IMR-90 (cell line): ENCODE data around the gene HMOX2. TPM values are rescaled to one million over a fixed set of nuclear protein-coding genes. Genes with fewer than 3 reads are reported as not detected.

Experiments used
- ATAC-seq: fragments of 200-7000 bp; cut with Tn5 transposase; 2 replicates; pipeline ENCODE4 v1.9.1; 2020; ENCODE audit warnings: low read depth, mild to moderate bottlenecking, moderate library complexity
- BruUV-seq: library from RNA; stranded (reverse); fragments of 400-500 nt; replicated peaks from 2 replicates; lab custom pipeline; 2021; lab: Mats Ljungman, UMichigan
- CTCF ChIA-PET: fragments of 300-600 bp; formaldehyde crosslinking; extraction: SDS; loops from one replicate; lab custom pipeline; 2021; ENCODE audit warnings: antibody characterized with exemption; lab: Yijun Ruan, JAX
- POLR2A ChIA-PET: fragments of 300-600 bp; sonication (Branson Sonifier 250); formaldehyde crosslinking; loops from one replicate; lab custom pipeline; 2022; ENCODE audit warnings: antibody characterized with exemption; ENCODE audit not compliant: unreplicated experiment; lab: Charles Lee
- DNase-seq: peaks from one replicate; pipeline ENCODE4 v3.0.0; 2013
- H2AFZ ChIP-seq: replicated peaks from 2 replicates; pipeline ENCODE3; 2013; ENCODE audit warnings: low read length, mild to moderate bottlenecking; ENCODE audit not compliant: poor library complexity
- H2AK5ac ChIP-seq: 2 replicates; pipeline ENCODE4 v1.6.1; 2013; ENCODE audit warnings: low read depth, low read length, inconsistent platforms
- H2AK9ac ChIP-seq: replicated peaks from 2 replicates; pipeline ENCODE3; 2013; ENCODE audit warnings: mild to moderate bottlenecking, low read depth, low read length, moderate library complexity; ENCODE audit not compliant: poor library complexity
- H2BK120ac ChIP-seq: 2 replicates; pipeline ENCODE4 v1.6.1; 2013; ENCODE audit warnings: low read depth, low read length, inconsistent platforms
- H2BK15ac ChIP-seq: 3 replicates; pipeline ENCODE4 v1.6.1; 2013; ENCODE audit warnings: low read depth, low read length, inconsistent platforms
- H2BK20ac ChIP-seq: 2 replicates; pipeline ENCODE4 v1.6.1; 2013; ENCODE audit warnings: low read depth, mild to moderate bottlenecking, inconsistent platforms, low read length, moderate library complexity
- H2BK5ac ChIP-seq: 2 replicates; pipeline ENCODE4 v1.6.1; 2013; ENCODE audit warnings: mild to moderate bottlenecking, low read depth, low read length, inconsistent platforms; ENCODE audit not compliant: poor library complexity, severe bottlenecking
- H3K14ac ChIP-seq: replicated peaks from 2 replicates; pipeline ENCODE4 v1.6.1; 2013; ENCODE audit warnings: low read depth, low read length, inconsistent platforms
- H3K18ac ChIP-seq: 2 replicates; pipeline ENCODE4 v1.6.1; 2013; ENCODE audit warnings: low read depth, low read length, control low read depth
- H3K23ac ChIP-seq: 2 replicates; pipeline ENCODE4 v1.6.1; 2013; ENCODE audit warnings: low read depth, low read length, inconsistent platforms
- H3K27ac ChIP-seq: 2 replicates; pipeline ENCODE4 v1.5.1; 2013; ENCODE audit warnings: mild to moderate bottlenecking, control low read depth, low read length; ENCODE audit not compliant: insufficient read depth
- H3K27me3 ChIP-seq: 2 replicates; pipeline ENCODE4 v1.6.1; 2013; ENCODE audit warnings: low read length; ENCODE audit not compliant: control insufficient read depth, insufficient read depth
- H3K36me3 ChIP-seq: 2 replicates; pipeline ENCODE4 v1.6.1; 2013; ENCODE audit warnings: low read length, mixed read lengths; ENCODE audit not compliant: control insufficient read depth, insufficient read depth
- H3K4ac ChIP-seq: 2 replicates; pipeline ENCODE4 v1.6.1; 2013; ENCODE audit warnings: low read depth, low read length, inconsistent platforms
- H3K4me1 ChIP-seq: 2 replicates; pipeline ENCODE4 v1.6.1; 2013; ENCODE audit warnings: low read length, mixed read lengths; ENCODE audit not compliant: control insufficient read depth, insufficient read depth
- H3K4me2 ChIP-seq: 2 replicates; pipeline ENCODE4 v1.6.1; 2013; ENCODE audit warnings: low read depth, mild to moderate bottlenecking, control low read depth, low read length, moderate library complexity
- H3K4me3 ChIP-seq: 2 replicates; pipeline ENCODE4 v1.5.1; 2013; ENCODE audit warnings: low read depth, mild to moderate bottlenecking, control low read depth, low read length, moderate library complexity; ENCODE audit not compliant: insufficient read depth
- H3K56ac ChIP-seq: 2 replicates; pipeline ENCODE4 v1.6.1; 2013; ENCODE audit warnings: low read length, inconsistent platforms; ENCODE audit not compliant: insufficient read depth; ENCODE audit errors: extremely low read depth
- H3K79me1 ChIP-seq, 2 experiments: 2 replicates each; pipeline ENCODE4 v1.6.1; 2013; ENCODE audit warnings: low read length in 2 of 2, inconsistent platforms in 1 of 2, low read depth in 1 of 2
- H3K9ac ChIP-seq: 2 replicates; pipeline ENCODE4 v1.6.1; 2013; ENCODE audit warnings: low read depth, low read length, control low read depth
- H3K9me1 ChIP-seq: 2 replicates; pipeline ENCODE4 v1.6.1; 2013; ENCODE audit warnings: low read length, inconsistent platforms; ENCODE audit not compliant: insufficient read depth
- H3K9me3 ChIP-seq: 2 replicates; pipeline ENCODE4 v1.6.1; 2013; ENCODE audit warnings: low read length; ENCODE audit not compliant: control insufficient read depth, insufficient read depth
- H4K20me1 ChIP-seq: 2 replicates; pipeline ENCODE4 v1.6.1; 2013; ENCODE audit warnings: low read length, inconsistent platforms; ENCODE audit not compliant: insufficient read depth
- H4K5ac ChIP-seq: 2 replicates; pipeline ENCODE4 v1.6.1; 2013; ENCODE audit warnings: mild to moderate bottlenecking, low read depth, low read length, control low read depth
- H4K8ac ChIP-seq, 2 experiments: 2 replicates each; pipeline ENCODE4 v1.6.1; 2013; ENCODE audit warnings: low read depth in 2 of 2, low read length in 2 of 2, control low read depth in 1 of 2, inconsistent platforms in 1 of 2
- H4K91ac ChIP-seq: 2 replicates; pipeline ENCODE4 v1.6.1; 2013; ENCODE audit warnings: low read depth, low read length, inconsistent platforms; ENCODE audit not compliant: insufficient read depth
- BHLHE40 ChIP-seq: fragments of 150-350 bp; IDR thresholded peaks from 2 replicates; pipeline ENCODE4 v1.6.1; 2016; ENCODE audit warnings: mild to moderate bottlenecking, low read depth, low read length
- CEBPB ChIP-seq: IDR thresholded peaks from 2 replicates; pipeline ENCODE4 v1.6.1; 2012; ENCODE audit warnings: low read depth, low read length, improper control_type of control experiment
- CHD1 ChIP-seq: IDR thresholded peaks from 2 replicates; pipeline ENCODE4 v1.6.1; 2012; ENCODE audit warnings: low read depth, low read length, improper control_type of control experiment
- CTCF ChIP-seq: conservative IDR thresholded peaks from 2 replicates; pipeline ENCODE4 v1.5.1; 2012; ENCODE audit warnings: mild to moderate bottlenecking, low read depth, low read length, improper control_type of control experiment
- ELK1 ChIP-seq: fragments of 150-350 bp; IDR thresholded peaks from 2 replicates; pipeline ENCODE4 v1.6.1; 2016; ENCODE audit warnings: low read depth, mild to moderate bottlenecking, low read length, moderate library complexity, borderline replicate concordance
- FOS ChIP-seq: fragments of 150-350 bp; IDR thresholded peaks from 2 replicates; pipeline ENCODE4 v1.6.1; 2016; ENCODE audit warnings: low read depth, low read length
- MAFK ChIP-seq: IDR thresholded peaks from 2 replicates; pipeline ENCODE4 v1.6.1; 2012; ENCODE audit warnings: low read depth, low read length, improper control_type of control experiment
- MAZ ChIP-seq: IDR thresholded peaks from 2 replicates; pipeline ENCODE4 v1.6.1; 2012; ENCODE audit warnings: low read depth, mild to moderate bottlenecking, low read length, improper control_type of control experiment, moderate library complexity, borderline replicate concordance
- MXI1 ChIP-seq: IDR thresholded peaks from 2 replicates; pipeline ENCODE4 v1.6.1; 2012; ENCODE audit warnings: low read depth, mild to moderate bottlenecking, low read length, moderate library complexity, borderline replicate concordance
- NFE2L2 ChIP-seq: fragments of 150-350 bp; IDR thresholded peaks from 2 replicates; pipeline ENCODE4 v1.6.1; 2016; ENCODE audit warnings: low read depth, mild to moderate bottlenecking, low read length
- POLR2A ChIP-seq: IDR thresholded peaks from 2 replicates; pipeline ENCODE4 v1.6.1; 2012; ENCODE audit warnings: mild to moderate bottlenecking, low read depth, low read length
- RAD21 ChIP-seq: IDR thresholded peaks from 2 replicates; pipeline ENCODE4 v1.6.1; 2012; ENCODE audit warnings: low read length, improper control_type of control experiment
- RCOR1 ChIP-seq: IDR thresholded peaks from 2 replicates; pipeline ENCODE4 v1.6.1; 2012; ENCODE audit warnings: mild to moderate bottlenecking, low read length, improper control_type of control experiment; ENCODE audit not compliant: insufficient replicate concordance
- RFX5 ChIP-seq: IDR thresholded peaks from 2 replicates; pipeline ENCODE4 v1.8.0; 2012; ENCODE audit warnings: low read depth, mild to moderate bottlenecking, low read length, moderate library complexity
- SMC3 ChIP-seq: fragments of 150-350 bp; IDR thresholded peaks from 2 replicates; pipeline ENCODE4 v1.6.1; 2016; ENCODE audit warnings: low read depth, mild to moderate bottlenecking, antibody characterized with exemption, low read length, moderate library complexity
- USF2 ChIP-seq: fragments of 150-350 bp; IDR thresholded peaks from 2 replicates; pipeline ENCODE4 v1.6.1; 2017; ENCODE audit warnings: mild to moderate bottlenecking, antibody characterized with exemption, low read length, low read depth
- WGBS, 2 experiments: methylation state at CpG; one replicate each; pipeline versions ENCODE4 v1.1.5 to v1.1.7; 2013; ENCODE audit warnings: missing lambda C conversion rate in 2 of 2; ENCODE audit not compliant: insufficient read length in 1 of 2; ENCODE audit errors: extremely low coverage in 2 of 2; 5-methylcytosine and 5-hydroxymethylcytosine counted together
- dilution Hi-C: fragments of 300-500 bp; cut with HindIII; formaldehyde crosslinking; loops from one replicate; pipeline ENCODE4 v1.14.3; 2018; ENCODE audit warnings: low sequenced_read_pairs; ENCODE audit not compliant: unreplicated experiment
- in situ Hi-C: fragments of 300-500 bp; cut with MboI; formaldehyde crosslinking; loops from 3 replicates; pipeline ENCODE4 v1.14.3; 2019; ENCODE audit warnings: low sequenced_read_pairs, inconsistent platforms, mixed read lengths
- intact Hi-C: fragments of 100-400 bp; cut with micrococcal nuclease; formaldehyde crosslinking; loops from 2 replicates; pipeline ENCODE4 v1.10.0; 2022
- polyA plus RNA-seq, 3 experiments: library from polyadenylated mRNA; depleted of rRNA; stranded (reverse); fragments of >200 nt; gene quantifications; 2 replicates each; pipeline ENCODE4 v1.2.3, GENCODE V29; 2012; ENCODE audit warnings: low replicate concordance in 1 of 3
- total RNA-seq: library from RNA; depleted of rRNA; stranded (reverse); fragments of >200 nt; gene quantifications from 2 replicates; pipeline ENCODE4 v1.2.3, GENCODE V29; 2012

The HMOX2 gene
- total and polyA plus RNA-seq, 2 of the 4 experiments (the other 2 are of a cell fraction): 93.9 to 98.8 TPM

- no peak overlapping the region for H4K8ac ChIP-seq
- no peak overlapping the region for H3K18ac ChIP-seq
- H2AK9ac ChIP-seq: no peak overlapping the region
- ATAC-seq (no peak), DNase-seq (no peak)
- no peak overlapping the region for H3K23ac ChIP-seq
- H4K20me1 ChIP-seq: peaks cover 7% of the 10 kb centered on the region
- H3K56ac ChIP-seq: no peak overlapping the region
- H3K4me3 ChIP-seq: no peak overlapping the region
- CTCF ChIA-PET: no interaction called here
- H3K79me1 ChIP-seq: peaks cover 7 to 37% of the 10 kb centered on the region in 2 experiments
- no peak overlapping the region for H4K5ac ChIP-seq
- no peak overlapping the region for H3K14ac ChIP-seq
- no peak overlapping the region for H2AK5ac ChIP-seq
- POLR2A ChIA-PET: no interaction called here
- no peak overlapping the region for H2BK15ac ChIP-seq
- H3K9ac ChIP-seq: no peak overlapping the region
- no peak overlapping the region for H3K4ac ChIP-seq
- no peak overlapping the region for H2BK120ac ChIP-seq
- H2AFZ ChIP-seq: no peak overlapping the region
- intact Hi-C loops: loop anchor here (10.0 kb wide), 1 partner anchor 444 kb away; the partner anchor contains the start of gene SEC14L5
- H3K27me3 ChIP-seq: no peaks in the 10 kb centered on the region
- TF ChIP-seq MAZ: no peak
- no peak for TF ChIP-seq POLR2A
- TF ChIP-seq CTCF: no peak
- TF ChIP-seq RCOR1: no peak
- no peak for TF ChIP-seq FOS
- TF ChIP-seq NFE2L2: no peak
- no peak for TF ChIP-seq USF2
- no peak for TF ChIP-seq MAFK
- TF ChIP-seq CHD1: no peak
- TF ChIP-seq BHLHE40: no peak
- TF ChIP-seq CEBPB: no peak
- no peak for TF ChIP-seq SMC3
- no peak for TF ChIP-seq RFX5
- TF ChIP-seq MXI1: no peak
- TF ChIP-seq RAD21: no peak
- no peak for TF ChIP-seq ELK1
- in situ Hi-C loops: loop anchor here (5.0 to 25.0 kb wide), 2 partner anchors 36 to 451 kb away; partner anchors contain the start of gene SEC14L5
- no peak overlapping the region for H3K4me2 ChIP-seq
- H3K27ac ChIP-seq: no peak overlapping the region
- H3K9me1 ChIP-seq: no peaks in the 10 kb centered on the region
- BruUV-seq: no TSS peak
- H3K9me3 ChIP-seq: no peaks in the 10 kb centered on the region
- no peak overlapping the region for H4K91ac ChIP-seq
- no peaks in the 10 kb centered on the region for H3K4me1 ChIP-seq
- H2BK20ac ChIP-seq: no peak overlapping the region
- H2BK5ac ChIP-seq: no peak overlapping the region
- peaks cover 65% of the 10 kb centered on the region for H3K36me3 ChIP-seq
- WGBS, 2 experiments: 89% methylated on average over 6 of the region's 14 CpGs; no CpG with 5 or more reads in 1 of the 2 experiments
- dilution Hi-C loops: no loop called here
Observed at GRCh38 chr16:4510747-4511426, 34.7 kb downstream of the HMOX2 start.
